RPMI7951 (cell line): Measurements from ENCODE around the gene ADAM30. TPM values are rescaled to one million over a fixed set of nuclear protein-coding genes. Genes with fewer than 3 reads are reported as not detected.
"Not testable (repeated sequence)": the region's sequence is repeated elsewhere in the genome, so short reads cannot be mapped to it uniquely, and the experiment has no call there.

ENCODE experiments used
- DNase-seq: peaks from one replicate; pipeline ENCODE4 v3.0.0-alpha.2; 2012; ENCODE audit warnings: low read depth
- total RNA-seq: library from RNA; depleted of rRNA; stranded (reverse); fragments of >200 nt; shearing (Covaris generic); gene quantifications from 2 replicates; pipeline ENCODE4 v1.2.3, GENCODE V29; 2014; rRNA removed

Gene ADAM30
- total RNA-seq, 1 experiment from 2014 or later: not detected

DNA sequence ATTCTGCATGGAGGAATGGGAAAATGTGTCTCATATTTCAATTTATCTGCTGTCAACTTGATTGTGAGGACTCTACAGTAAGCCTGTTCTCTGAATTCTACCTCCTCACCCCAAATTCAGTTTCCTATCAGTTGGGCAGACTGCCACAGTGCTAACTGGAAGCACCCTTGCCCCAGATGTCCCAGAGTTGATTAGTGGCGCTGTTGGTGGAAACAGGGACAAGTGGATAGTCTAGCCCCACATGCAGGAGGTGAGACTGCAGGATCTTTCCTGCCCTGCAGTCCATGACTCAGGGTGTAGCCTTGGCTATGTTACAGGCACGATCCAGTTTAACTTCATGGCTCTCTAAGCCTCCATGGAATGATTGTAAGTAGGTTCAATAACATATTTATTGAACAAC lies 22.1 kb downstream of the ADAM30 start:
- peak; percentile 31 for DNase-seq

GRCh38 chr1:119873135-119874015 lies 22.9 kb downstream of the ADAM30 start:
- DNase-seq: peak; percentile 92

- DNase-seq: peak; percentile 62
These were observed 24.4 kb downstream of the ADAM30 start for GRCh38 chr1:119871881-119872280.

GRCh38 chr1:119870917-119871596 lies 25.3 kb downstream of the ADAM30 start:
- peak; percentile 73 for DNase-seq

DNA sequence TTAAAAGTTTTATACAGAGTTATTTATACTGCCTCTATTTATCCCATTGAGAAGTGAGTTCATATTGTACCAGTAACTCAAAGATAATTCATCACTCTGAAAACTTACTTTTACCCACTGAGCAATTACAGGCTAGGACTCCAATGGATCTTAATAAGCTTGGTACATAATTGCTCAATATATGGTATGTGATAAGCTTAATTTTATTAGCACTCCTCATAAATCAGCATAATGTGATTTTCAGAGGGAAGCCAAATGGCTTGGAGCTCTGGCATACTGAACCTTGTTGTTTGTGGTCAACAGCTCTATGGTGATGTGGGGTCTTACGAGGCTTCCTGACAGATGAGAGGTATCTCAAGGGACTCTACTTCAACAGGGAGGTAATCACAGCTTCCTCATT lies 26.3 kb downstream of the ADAM30 start:
- no peak for DNase-seq

DNA sequence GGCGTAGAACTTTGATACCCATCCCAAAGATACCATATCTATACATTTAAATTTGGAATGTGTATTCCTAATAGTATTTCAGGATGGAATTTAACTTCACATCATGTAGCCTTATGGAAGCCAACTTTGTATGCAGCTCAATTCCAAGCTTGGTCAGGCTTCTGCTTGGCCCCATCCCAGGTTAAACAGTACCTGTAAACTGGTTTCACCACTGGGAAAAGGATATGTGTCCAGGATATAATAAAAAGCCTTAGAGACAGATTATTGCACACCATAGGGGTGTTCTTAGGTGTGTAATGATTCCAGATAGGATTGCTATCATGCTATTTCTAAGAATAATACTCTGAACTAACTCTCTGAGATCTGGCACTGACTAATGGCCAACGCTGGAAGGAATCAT lies 28.1 kb downstream of the ADAM30 start:
- DNase-seq: no peak

DNA sequence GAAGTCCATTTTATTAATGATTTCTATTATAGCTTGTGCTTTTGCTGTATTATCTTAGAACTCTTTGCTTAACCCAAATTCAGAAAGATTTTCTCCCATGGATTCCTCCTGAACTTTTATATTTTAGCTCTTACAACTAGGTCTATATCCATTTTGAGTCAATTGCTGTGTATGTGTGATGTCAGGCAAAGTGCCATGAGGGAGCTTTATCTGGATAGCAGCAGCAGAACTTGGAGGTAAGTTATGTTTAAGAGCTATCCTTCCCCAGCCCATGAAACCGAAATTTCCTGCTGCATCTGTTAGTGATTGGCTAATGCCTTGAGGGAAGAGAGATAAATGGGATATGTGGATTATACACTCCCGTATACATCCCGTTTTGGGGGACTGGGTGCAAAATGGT lies 29.9 kb downstream of the ADAM30 start:
- no peak for DNase-seq

- DNase-seq: peak; percentile 41
These were observed 30.7 kb downstream of the ADAM30 start for GRCh38 chr1:119865627-119866026.

GRCh38 chr1:119862276-119862675 lies 34.0 kb downstream of the ADAM30 start:
- DNase-seq: no peak

GRCh38 chr1:119861547-119861946 lies 34.8 kb downstream of the ADAM30 start:
- DNase-seq: no peak

- peak; percentile 87 for DNase-seq
These were observed 36.7 kb downstream of the ADAM30 start for GRCh38 chr1:119859647-119860046.

- DNase-seq: not testable (repeated sequence)
These were observed 37.6 kb downstream of the ADAM30 start for GRCh38 chr1:119858556-119859214.

- DNase-seq: no peak
These were observed 38.2 kb downstream of the ADAM30 start for GRCh38 chr1:119858126-119858525.

DNA sequence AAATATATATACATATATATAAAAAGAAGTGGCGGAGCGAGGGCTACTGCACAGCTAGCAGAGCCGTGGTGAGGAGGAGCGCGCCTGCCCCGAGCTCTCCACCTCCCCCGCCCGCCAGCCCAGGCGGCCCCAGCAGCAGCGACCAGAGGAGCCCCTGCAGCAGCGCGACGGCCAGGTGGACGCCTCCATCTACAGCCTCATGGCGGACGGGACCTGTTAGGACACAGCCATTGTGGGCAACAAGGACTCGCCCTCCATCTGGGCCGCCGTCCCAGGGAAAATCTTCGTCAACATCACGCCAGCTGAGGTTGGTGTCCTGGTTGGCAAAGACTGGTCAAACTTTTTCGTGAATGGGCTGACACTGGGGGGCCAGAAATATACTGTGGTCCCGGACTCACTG lies 43.2 kb downstream of the ADAM30 start:
- DNase-seq: no peak

DNA sequence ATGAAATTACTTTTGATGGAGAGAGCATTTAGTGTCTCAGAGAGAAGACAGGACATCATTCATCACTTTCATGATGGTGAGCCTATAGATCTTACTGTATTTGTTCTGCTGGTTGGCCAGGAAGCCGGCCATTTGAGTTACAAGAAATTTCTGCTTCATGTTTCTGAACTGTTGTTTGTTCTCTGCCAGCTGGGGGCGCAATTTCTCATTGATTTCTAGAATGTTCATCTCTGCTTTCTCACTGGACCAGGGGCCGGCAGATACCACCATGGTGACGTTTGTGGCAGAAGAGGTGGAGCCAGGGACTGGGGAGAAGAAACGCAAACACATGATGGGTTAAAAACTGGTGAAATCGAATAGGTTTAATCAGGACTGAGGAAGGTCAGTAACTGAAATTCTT lies 52.1 kb downstream of the ADAM30 start:
- peak; percentile 9 for DNase-seq

Other genes with a start within 250 kb of the ADAM30 start
- gene ZNF697, start 248.2 kb downstream of the ADAM30 start, total RNA-seq: 6.6 and 6.7 TPM in 2 replicates
- gene PHGDH, start 184.6 kb downstream of the ADAM30 start, total RNA-seq: 35.4 and 46.1 TPM in 2 replicates
- not detected in 2 replicates for gene HMGCS2, start 127.6 kb downstream of the ADAM30 start, total RNA-seq
- not detected in 2 replicates for gene REG4, start 85.1 kb downstream of the ADAM30 start, total RNA-seq
- gene NOTCH2, start 173.1 kb upstream of the ADAM30 start, total RNA-seq: 66.0 and 69.0 TPM in 2 replicates